Neuronal stem cell (in vitro differentiated cells): ENCODE data around the gene TMED8.

Source experiments
- DNase-seq: peaks from one replicate; pipeline ENCODE4 v3.0.0-alpha.2; 2013; ENCODE audit warnings: low spot score
- H2AFZ ChIP-seq: one replicate; pipeline ENCODE4 v1.6.1; 2013; ENCODE audit warnings: mild to moderate bottlenecking, low read length, inconsistent platforms
- H2AK5ac ChIP-seq: 2 replicates; pipeline ENCODE4 v1.6.1; 2013; ENCODE audit warnings: low read depth, mild to moderate bottlenecking, inconsistent platforms, low read length, moderate library complexity, mixed read lengths
- H2BK120ac ChIP-seq: 2 replicates; pipeline ENCODE4 v1.6.1; 2013; ENCODE audit warnings: low read depth, mild to moderate bottlenecking, inconsistent platforms, low read length, moderate library complexity, mixed read lengths
- H2BK12ac ChIP-seq: one replicate; pipeline ENCODE4 v1.6.1; 2013; ENCODE audit warnings: low read length, inconsistent platforms
- H2BK15ac ChIP-seq: 2 replicates; pipeline ENCODE4 v1.6.1; 2013; ENCODE audit warnings: mild to moderate bottlenecking, low read length, inconsistent platforms, mixed read lengths
- H2BK5ac ChIP-seq: one replicate; pipeline ENCODE4 v1.6.1; 2013; ENCODE audit warnings: inconsistent platforms, mild to moderate bottlenecking, low read length, moderate library complexity
- H3K14ac ChIP-seq: one replicate; pipeline ENCODE4 v1.6.1; 2013; ENCODE audit warnings: low read length, inconsistent platforms
- H3K18ac ChIP-seq: 2 replicates; pipeline ENCODE4 v1.6.1; 2013; ENCODE audit warnings: low read length, inconsistent platforms
- H3K23ac ChIP-seq: 2 replicates; pipeline ENCODE4 v1.6.1; 2013; ENCODE audit warnings: low read depth, mild to moderate bottlenecking, mixed read lengths, low read length, inconsistent platforms; ENCODE audit not compliant: poor library complexity
- H3K27ac ChIP-seq: replicated peaks from 3 replicates; pipeline ENCODE4 v1.5.1; 2013; ENCODE audit warnings: low read length, inconsistent platforms
- H3K27me3 ChIP-seq, 3 experiments: 2 replicates each; pipeline ENCODE4 v1.6.1; 2013; ENCODE audit warnings: low read length in 3 of 3, mild to moderate bottlenecking in 2 of 3, inconsistent platforms in 1 of 3, low read depth in 1 of 3, mixed read lengths in 1 of 3, moderate library complexity in 1 of 3; ENCODE audit not compliant: control insufficient read depth in 3 of 3, insufficient read depth in 3 of 3
- H3K36me3 ChIP-seq, 2 donors: replicated peaks in 1 of 2; 2 replicates each; pipeline ENCODE4 v1.6.1; 2013; ENCODE audit warnings: low read length in 2 of 2; ENCODE audit not compliant: control insufficient read depth in 2 of 2, insufficient read depth in 2 of 2
- H3K4ac ChIP-seq: 2 replicates; pipeline ENCODE4 v1.6.1; 2013; ENCODE audit warnings: inconsistent platforms, mild to moderate bottlenecking, low read length, moderate library complexity
- H3K4me1 ChIP-seq, 2 donors: 1 replicate in 1 of 2; 2 replicates in 1 of 2; pipeline ENCODE4 v1.6.1; 2013; ENCODE audit warnings: low read length in 2 of 2, low read depth in 1 of 2; ENCODE audit not compliant: control insufficient read depth in 2 of 2, insufficient read depth in 1 of 2
- H3K4me2 ChIP-seq: one replicate; pipeline ENCODE4 v1.6.1; 2013; ENCODE audit warnings: mild to moderate bottlenecking, low read length, inconsistent platforms; ENCODE audit not compliant: insufficient read depth, poor library complexity, severe bottlenecking
- H3K4me3 ChIP-seq, 2 donors: 2 replicates each; pipeline ENCODE4 v1.5.1; 2013; ENCODE audit warnings: low read length in 2 of 2, mild to moderate bottlenecking in 2 of 2, inconsistent platforms in 1 of 2, moderate library complexity in 1 of 2
- H3K79me1 ChIP-seq: one replicate; pipeline ENCODE4 v1.6.1; 2013; ENCODE audit warnings: low read depth, mild to moderate bottlenecking, inconsistent platforms, low read length, moderate library complexity
- H3K9ac ChIP-seq: one replicate; pipeline ENCODE4 v1.6.1; 2013; ENCODE audit warnings: mild to moderate bottlenecking, low read depth, low read length, inconsistent platforms; ENCODE audit not compliant: poor library complexity
- H3K9me3 ChIP-seq, 2 donors: replicated peaks in 1 of 2; 2 replicates each; pipeline versions ENCODE3 to v1.6.1; 2013; ENCODE audit warnings: low read length in 2 of 2, mild to moderate bottlenecking in 2 of 2, inconsistent platforms in 1 of 2, low read depth in 1 of 2, mixed read lengths in 1 of 2, moderate library complexity in 1 of 2; ENCODE audit not compliant: control insufficient read depth in 2 of 2, insufficient read depth in 1 of 2
- H4K8ac ChIP-seq: one replicate; pipeline ENCODE4 v1.6.1; 2013; ENCODE audit warnings: low read depth, mild to moderate bottlenecking, inconsistent platforms, low read length, moderate library complexity
- H4K91ac ChIP-seq: one replicate; pipeline ENCODE4 v1.6.1; 2013; ENCODE audit warnings: low read length, low read depth, mild to moderate bottlenecking, inconsistent platforms; ENCODE audit not compliant: poor library complexity
- WGBS, 2 donors: extraction: QIAGEN DNeasy Blood & Tissue Kit; methylation state at CpG; one replicate each; pipeline ENCODE4 v1.1.7; 2013; ENCODE audit warnings: missing lambda C conversion rate in 2 of 2, mixed read lengths in 1 of 2; ENCODE audit not compliant: insufficient read length in 2 of 2, insufficient replicate concordance in 1 of 2; ENCODE audit errors: extremely low coverage in 2 of 2; 5-methylcytosine and 5-hydroxymethylcytosine counted together

The TMED8 gene

GRCh38 chr14:77369285-77369684, 7.6 kb downstream of the TMED8 start:
- WGBS, 2 donors = no CpG with 5 or more reads among the region's 1 CpG
- H4K8ac ChIP-seq = no peak overlapping the region
- no peaks in the 10 kb centered on the region for H3K9me3 ChIP-seq

GRCh38 chr14:77364146-77364545, 12.7 kb downstream of the TMED8 start:
- Histone ChIP-seq H3K23ac (no peak overlapping the region), H3K27ac (no peak overlapping the region)
- no CpG with 5 or more reads among the region's 3 CpGs for WGBS, 2 donors

More at GRCh38 chr14:77369285-77369684, 7.6 kb downstream of the TMED8 start:
- no peak overlapping the region for H2BK120ac ChIP-seq
- H3K4me2 ChIP-seq = no peak overlapping the region
- H3K4me1 ChIP-seq = peaks cover 2 to 16% of the 10 kb centered on the region in 2 donors
- no peaks in the 10 kb centered on the region for H3K79me1 ChIP-seq
- H3K4me3 ChIP-seq = no peak overlapping the region
- H3K9ac ChIP-seq = no peak overlapping the region
- H2AK5ac ChIP-seq = no peak overlapping the region
- no peak overlapping the region for H4K91ac ChIP-seq
- no peak overlapping the region for H3K23ac ChIP-seq
- no peak overlapping the region for H2BK5ac ChIP-seq
- no peak for DNase-seq
- H2AFZ ChIP-seq = no peak overlapping the region
- no peak overlapping the region for H3K27ac ChIP-seq
- no peak overlapping the region for H3K4ac ChIP-seq
- H2BK15ac ChIP-seq = no peak overlapping the region
- H3K18ac ChIP-seq = no peak overlapping the region
- no peak overlapping the region for H3K14ac ChIP-seq
- H2BK12ac ChIP-seq = no peak overlapping the region
- H3K27me3 ChIP-seq = no peaks in the 10 kb centered on the region
- peaks cover 0 to 1% of the 10 kb centered on the region in 2 donors for H3K36me3 ChIP-seq

GRCh38 chr14:77359626-77360025, 17.3 kb downstream of the TMED8 start:
- Histone ChIP-seq H3K27me3 (no peaks in the 10 kb centered on the region), H4K91ac (no peak overlapping the region), H2BK120ac (no peak overlapping the region), H2BK15ac (no peak overlapping the region), H3K9me3 (peaks cover 0 to 7% of the 10 kb centered on the region in 2 donors), H4K8ac (no peak overlapping the region), H2BK5ac (no peak overlapping the region), H2AK5ac (no peak overlapping the region), H3K4me1 (peaks cover 0 to 7% of the 10 kb centered on the region in 2 donors), H3K18ac (no peak overlapping the region), H3K4me2 (no peak overlapping the region), H3K27ac (no peak overlapping the region), H3K14ac (no peak overlapping the region), H3K4me3 (no peak overlapping the region), H3K4ac (no peak overlapping the region), H3K23ac (no peak overlapping the region), H3K36me3 (no peaks in the 10 kb centered on the region), H2BK12ac (no peak overlapping the region), H3K9ac (no peak overlapping the region), H2AFZ (no peak overlapping the region), H3K79me1 (no peaks in the 10 kb centered on the region)
- no CpG with 5 or more reads among the region's 1 CpG for WGBS, 2 donors
- no peak for DNase-seq

More at GRCh38 chr14:77364146-77364545, 12.7 kb downstream of the TMED8 start:
- DNase-seq = no peak
- H3K9me3 ChIP-seq = peaks cover 0 to 7% of the 10 kb centered on the region in 2 donors
- no peak overlapping the region for H3K4me3 ChIP-seq
- H2AFZ ChIP-seq = no peak overlapping the region
- H2BK5ac ChIP-seq = no peak overlapping the region
- H2BK120ac ChIP-seq = no peak overlapping the region
- no peak overlapping the region for H3K18ac ChIP-seq
- H2BK12ac ChIP-seq = no peak overlapping the region
- no peak overlapping the region for H4K8ac ChIP-seq
- H3K4ac ChIP-seq = no peak overlapping the region
- no peak overlapping the region for H3K9ac ChIP-seq
- H3K27me3 ChIP-seq = no peaks in the 10 kb centered on the region
- H3K4me1 ChIP-seq = peaks cover 0 to 2% of the 10 kb centered on the region in 2 donors
- no peak overlapping the region for H3K14ac ChIP-seq
- no peak overlapping the region for H4K91ac ChIP-seq
- H2AK5ac ChIP-seq = no peak overlapping the region
- H2BK15ac ChIP-seq = no peak overlapping the region
- no peaks in the 10 kb centered on the region for H3K79me1 ChIP-seq
- H3K36me3 ChIP-seq = no peaks in the 10 kb centered on the region
- H3K4me2 ChIP-seq = no peak overlapping the region

- Histone ChIP-seq H3K27ac (no peak overlapping the region), H3K36me3 (no peaks in the 10 kb centered on the region), H4K8ac (no peak overlapping the region), H3K18ac (no peak overlapping the region), H3K14ac (no peak overlapping the region), H2BK15ac (no peak overlapping the region), H2BK5ac (no peak overlapping the region), H3K4me1 (peaks cover 0 to 7% of the 10 kb centered on the region in 2 donors), H4K91ac (no peak overlapping the region), H2AFZ (no peak overlapping the region), H3K4ac (no peak overlapping the region), H3K4me3 (no peak overlapping the region), H3K27me3 (no peaks in the 10 kb centered on the region), H3K9ac (no peak overlapping the region), H2AK5ac (no peak overlapping the region), H2BK120ac (no peak overlapping the region), H3K23ac (no peak overlapping the region), H2BK12ac (no peak overlapping the region), H3K9me3 (peaks cover 0 to 3% of the 10 kb centered on the region in 2 donors), H3K79me1 (no peaks in the 10 kb centered on the region), H3K4me2 (no peak overlapping the region)
- no CpG with 5 or more reads among the region's 4 CpGs for WGBS, 2 donors
- DNase-seq = no peak
These were observed 20.0 kb downstream of the TMED8 start for GRCh38 chr14:77356899-77357298.
